Measurements from ENCODE around the gene GLT8D2.
A peak's percentile ranks its signal among the peaks of the same experiment; 100 is the strongest.

GLT8D2 gene

GRCh38 chr12:104010606-104011169 is 39.3 kb downstream of the GLT8D2 start:
- in situ Hi-C loops (cut with MboI; ENCODE audit: low pct_unique_long_range_greater_than_20kb, low sequenced_read_pairs) = no loop called here
- no peak for DNase-seq

GRCh38 chr12:104010121-104010520 is 39.9 kb downstream of the GLT8D2 start:
- in situ Hi-C loops (cut with MboI; ENCODE audit: low pct_unique_long_range_greater_than_20kb, low sequenced_read_pairs) = no loop called here
- DNase-seq = no peak

GRCh38 chr12:104006929-104007328 is 43.1 kb downstream of the GLT8D2 start:
- no peak for DNase-seq
- in situ Hi-C loops (cut with MboI; ENCODE audit: low pct_unique_long_range_greater_than_20kb, low sequenced_read_pairs) = no loop called here

DNA sequence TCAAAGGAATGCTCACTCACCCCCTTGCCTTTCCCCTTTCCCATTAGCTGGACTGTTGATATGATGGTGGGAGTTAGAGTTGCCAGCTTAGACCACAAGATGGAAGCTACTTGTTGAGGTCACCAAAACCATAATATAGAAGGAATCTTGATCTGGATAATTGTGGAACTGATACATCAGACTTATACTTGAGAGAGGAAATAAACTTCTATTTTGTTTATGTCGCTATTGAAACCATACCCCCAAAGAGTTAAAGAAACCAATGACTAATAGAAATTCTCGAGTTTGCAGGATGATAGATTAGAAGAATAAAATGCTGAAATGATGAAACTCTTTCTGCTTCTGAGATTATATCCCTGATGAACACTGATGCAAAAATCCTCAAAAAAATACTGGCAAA is 46.4 kb downstream of the GLT8D2 start:
- no peak for DNase-seq
- in situ Hi-C loops (cut with MboI; ENCODE audit: low pct_unique_long_range_greater_than_20kb, low sequenced_read_pairs) = no loop called here

DNA sequence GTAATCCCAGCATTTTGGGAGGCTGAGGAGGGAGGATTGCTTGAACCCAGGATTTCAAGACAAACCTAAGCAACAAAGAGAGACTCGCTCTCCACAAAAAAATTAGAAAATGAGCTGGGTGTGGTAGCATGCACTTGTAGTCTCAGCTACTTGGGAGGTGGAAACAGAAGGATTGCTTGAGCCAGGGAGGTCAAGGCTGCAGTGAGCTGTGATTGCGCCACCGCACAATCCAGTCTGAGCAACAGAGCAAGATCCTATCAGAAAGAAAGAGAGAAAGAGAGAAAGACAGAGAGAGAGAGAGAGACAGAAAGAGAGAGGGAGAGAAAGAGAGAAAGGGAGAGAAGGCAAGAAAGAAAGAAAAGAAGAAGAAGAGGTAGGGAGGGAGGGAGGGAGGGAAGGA is 47.3 kb downstream of the GLT8D2 start:
- no peak for DNase-seq
- in situ Hi-C loops (cut with MboI; ENCODE audit: low pct_unique_long_range_greater_than_20kb, low sequenced_read_pairs) = no loop called here

GRCh38 chr12:104000807-104001434 is 49.1 kb downstream of the GLT8D2 start:
- DNase-seq = no peak
- in situ Hi-C loops (cut with MboI; ENCODE audit: low pct_unique_long_range_greater_than_20kb, low sequenced_read_pairs) = no loop called here

DNA sequence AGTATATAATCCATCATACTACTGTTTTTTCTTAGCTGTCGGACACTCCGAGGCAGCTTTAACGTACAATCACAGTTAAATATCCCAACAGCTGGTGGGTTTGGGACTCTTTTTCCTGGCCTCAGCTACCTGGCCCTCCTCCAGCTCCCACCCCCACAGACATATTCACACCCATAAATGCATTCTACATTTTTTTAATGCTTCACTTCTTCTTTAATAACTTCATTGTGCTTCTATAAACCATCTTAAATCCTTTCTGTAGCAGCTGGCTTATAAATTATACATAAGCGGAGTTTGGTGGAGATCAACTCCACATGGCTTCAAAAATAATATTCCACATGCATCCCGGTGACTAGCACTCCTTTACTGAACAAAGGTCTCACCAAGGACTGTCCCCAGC is 51.0 kb downstream of the GLT8D2 start:
- in situ Hi-C loops (cut with MboI; ENCODE audit: low pct_unique_long_range_greater_than_20kb, low sequenced_read_pairs) = no loop called here
- no peak for DNase-seq

DNA sequence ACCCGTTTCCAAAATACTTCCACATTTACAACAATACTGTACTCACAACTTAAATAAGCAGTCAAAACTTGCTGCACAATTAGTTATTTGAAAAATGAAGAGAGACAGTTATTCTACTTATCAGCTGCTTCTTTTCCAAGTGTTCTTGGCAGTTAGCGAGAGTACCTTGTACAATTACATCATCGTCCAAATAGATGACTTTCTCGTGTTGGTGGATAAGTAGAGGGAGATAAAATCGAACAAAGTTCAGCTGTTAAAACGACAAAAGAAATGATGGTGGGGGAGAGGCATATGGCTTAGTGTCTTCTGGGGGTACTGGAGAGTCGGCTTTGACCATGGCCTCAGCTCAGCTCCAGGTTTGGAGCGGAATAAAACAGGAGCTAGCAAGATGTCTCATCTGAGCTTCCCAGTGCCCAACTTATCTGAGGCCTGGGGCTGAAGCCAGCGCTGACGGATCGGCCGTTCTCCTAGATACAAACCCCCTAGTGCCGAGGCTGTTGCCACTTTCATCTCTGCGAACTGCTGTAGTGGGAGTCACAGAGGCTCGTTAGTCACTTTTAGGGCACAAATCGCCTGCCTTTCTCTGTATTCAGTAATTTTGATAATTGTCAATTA is 52.6 kb downstream of the GLT8D2 start:
- in situ Hi-C loops (cut with MboI; ENCODE audit: low pct_unique_long_range_greater_than_20kb, low sequenced_read_pairs) = no loop called here
- DNase-seq = no peak

GRCh38 chr12:103996595-103996994 is 53.4 kb downstream of the GLT8D2 start:
- DNase-seq = no peak
- in situ Hi-C loops (cut with MboI; ENCODE audit: low pct_unique_long_range_greater_than_20kb, low sequenced_read_pairs) = no loop called here

GRCh38 chr12:103994235-103994634 is 55.8 kb downstream of the GLT8D2 start:
- in situ Hi-C loops (cut with MboI; ENCODE audit: low pct_unique_long_range_greater_than_20kb, low sequenced_read_pairs) = no loop called here

DNA sequence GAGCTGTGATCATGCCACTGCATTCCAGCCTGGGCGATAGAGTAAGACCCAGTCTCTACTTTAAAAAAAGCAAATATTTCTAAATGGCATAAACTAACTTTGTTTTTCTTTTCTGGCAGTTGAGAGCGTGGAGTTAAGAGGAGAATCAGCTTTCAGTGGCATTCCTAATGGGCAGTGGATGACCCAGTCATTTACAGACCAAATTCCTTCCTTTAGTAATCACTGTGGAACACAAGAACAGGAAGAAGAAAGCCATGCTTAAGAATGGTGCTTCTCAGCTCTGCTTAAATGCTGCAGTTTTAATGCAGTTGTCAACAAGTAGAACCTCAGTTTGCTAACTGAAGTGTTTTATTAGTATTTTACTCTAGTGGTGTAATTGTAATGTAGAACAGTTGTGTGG is 63.2 kb downstream of the GLT8D2 start:
- DNase-seq = no peak

More at GRCh38 chr12:103994235-103994634, 55.8 kb downstream of the GLT8D2 start:
- no peak for DNase-seq

GRCh38 chr12:103978384-103978982 is 71.5 kb downstream of the GLT8D2 start:
- DNase-seq = no peak
- in situ Hi-C loops (cut with MboI; ENCODE audit: low pct_unique_long_range_greater_than_20kb, low sequenced_read_pairs) = no loop called here

More for the DNA sequence above, 63.2 kb downstream of the GLT8D2 start:
- in situ Hi-C loops (cut with MboI; ENCODE audit: low pct_unique_long_range_greater_than_20kb, low sequenced_read_pairs) = no loop called here

DNA sequence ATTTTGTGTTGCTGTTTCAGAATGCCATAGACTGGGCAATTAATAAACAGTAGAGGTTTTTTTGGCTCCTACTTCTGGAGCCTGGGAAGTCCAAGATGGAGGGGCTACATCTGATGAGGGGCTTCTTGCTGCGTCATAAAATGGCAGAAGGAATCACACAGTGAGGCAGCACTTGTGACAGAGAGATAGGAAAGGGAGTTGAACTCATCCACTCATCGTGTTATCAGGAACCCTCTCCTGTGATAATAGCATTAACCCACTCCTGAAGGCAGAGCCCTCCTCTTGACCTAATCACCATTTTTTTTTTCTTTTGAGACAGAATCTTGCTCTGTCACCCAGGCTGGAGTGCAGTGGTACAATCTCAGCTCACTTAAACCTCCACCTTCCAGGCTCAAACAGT is 74.6 kb downstream of the GLT8D2 start:
- no peak for DNase-seq
- in situ Hi-C loops (cut with MboI; ENCODE audit: low pct_unique_long_range_greater_than_20kb, low sequenced_read_pairs) = no loop called here

- in situ Hi-C loops (cut with MboI; ENCODE audit: low pct_unique_long_range_greater_than_20kb, low sequenced_read_pairs) = no loop called here
- DNase-seq = no peak
Observed at GRCh38 chr12:103973909-103974308, 76.1 kb downstream of the GLT8D2 start.

GRCh38 chr12:103969391-103969790 is 80.6 kb downstream of the GLT8D2 start:
- no peak for DNase-seq
- in situ Hi-C loops (cut with MboI; ENCODE audit: low pct_unique_long_range_greater_than_20kb, low sequenced_read_pairs) = no loop called here

GRCh38 chr12:103966736-103967135 is 83.3 kb downstream of the GLT8D2 start:
- DNase-seq = no peak
- in situ Hi-C loops (cut with MboI; ENCODE audit: low pct_unique_long_range_greater_than_20kb, low sequenced_read_pairs) = no loop called here

- in situ Hi-C loops (cut with MboI; ENCODE audit: low pct_unique_long_range_greater_than_20kb, low sequenced_read_pairs) = no loop called here
- DNase-seq = peak; percentile 99
Observed at GRCh38 chr12:103965590-103966504, 84.1 kb downstream of the GLT8D2 start, which contains the start of gene TDG. TDG (plus strand) TSS chr12:103965872; CDS start chr12:103966038, 166 bp downstream.

DNA sequence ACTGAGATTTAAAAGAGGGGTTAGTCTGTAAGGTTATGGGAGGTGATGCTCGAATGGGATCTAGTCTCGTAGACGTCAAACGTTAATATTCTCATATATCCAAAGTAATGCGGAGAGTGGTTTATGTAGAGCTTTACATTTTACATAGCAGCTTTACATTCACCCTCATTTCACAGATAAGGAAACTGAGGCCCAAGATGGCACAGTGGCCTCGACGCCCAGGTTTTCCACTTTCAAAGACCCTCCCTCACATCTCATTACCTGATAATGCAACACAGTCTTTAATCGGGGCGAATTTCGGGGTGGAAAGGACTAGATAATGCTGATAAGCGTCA is 84.8 kb downstream of the GLT8D2 start:
- DNase-seq = no peak
- in situ Hi-C loops (cut with MboI; ENCODE audit: low pct_unique_long_range_greater_than_20kb, low sequenced_read_pairs) = no loop called here

DNA sequence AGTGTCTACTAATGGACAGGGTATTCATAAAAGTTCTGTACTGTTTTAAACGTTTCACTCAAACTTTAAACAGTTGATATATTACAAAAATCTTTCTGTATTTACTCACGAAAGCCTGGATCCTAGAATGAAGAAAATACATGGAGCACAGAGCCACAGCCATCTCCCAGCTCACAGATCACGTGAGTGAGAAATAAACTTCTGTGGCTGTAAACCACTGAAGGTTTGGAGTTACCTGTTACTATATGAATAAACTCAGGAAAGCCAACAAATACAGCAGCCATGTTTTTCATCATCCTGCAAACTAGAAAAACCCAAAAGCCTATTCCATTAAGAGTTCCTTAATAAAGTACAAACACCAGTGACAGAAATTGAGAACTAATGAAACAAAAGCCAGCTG is 85.2 kb downstream of the GLT8D2 start:
- in situ Hi-C loops (cut with MboI; ENCODE audit: low pct_unique_long_range_greater_than_20kb, low sequenced_read_pairs) = no loop called here
- DNase-seq = no peak
